ENCODE measurements around the gene DLX5.

DLX5 gene

GRCh38 chr7:96973986-96974385, 50.6 kb downstream of the DLX5 start:
- H3K4me1 Mint-ChIP-seq (ENCODE audit: low read depth): no peaks in the 10 kb centered on the region
- no peak overlapping the region for H3K4me3 Mint-ChIP-seq
- H3K27me3 Mint-ChIP-seq (ENCODE audit: low read depth): peaks cover 13% of the 10 kb centered on the region
- H3K36me3 Mint-ChIP-seq (ENCODE audit: low read depth): no peaks in the 10 kb centered on the region
- no peaks in the 10 kb centered on the region for H3K9me3 Mint-ChIP-seq
- H3K27ac Mint-ChIP-seq: no peak overlapping the region
- no peak for DNase-seq (ENCODE audit: low spot score)

- DNase-seq (ENCODE audit: low spot score): no peak
- H3K4me3 Mint-ChIP-seq: no peak overlapping the region
- H3K27me3 Mint-ChIP-seq (ENCODE audit: low read depth): peaks cover 13% of the 10 kb centered on the region
- H3K27ac Mint-ChIP-seq: no peak overlapping the region
- H3K9me3 Mint-ChIP-seq: no peaks in the 10 kb centered on the region
- no peaks in the 10 kb centered on the region for H3K4me1 Mint-ChIP-seq (ENCODE audit: low read depth)
- H3K36me3 Mint-ChIP-seq (ENCODE audit: low read depth): no peaks in the 10 kb centered on the region
Measured at GRCh38 chr7:96970739-96971138, 53.9 kb downstream of the DLX5 start.

All from T-helper 2 cell treated with Interferon-gamma antibody and Interleukin-4, amounts not matched to agents 5 μg/mL and 100 μg/mL, for 36 hours (primary cell).